Astrocyte of the hippocampus (primary cell): ENCODE results near the gene SAMD4A.
A peak's percentile ranks its signal among the peaks of the same experiment; 100 is the strongest.

Experiments used
- DNase-seq: peaks from one replicate; pipeline ENCODE4 v3.0.0; 2011; ENCODE audit warnings: low read depth, low spot score

SAMD4A gene

DNA sequence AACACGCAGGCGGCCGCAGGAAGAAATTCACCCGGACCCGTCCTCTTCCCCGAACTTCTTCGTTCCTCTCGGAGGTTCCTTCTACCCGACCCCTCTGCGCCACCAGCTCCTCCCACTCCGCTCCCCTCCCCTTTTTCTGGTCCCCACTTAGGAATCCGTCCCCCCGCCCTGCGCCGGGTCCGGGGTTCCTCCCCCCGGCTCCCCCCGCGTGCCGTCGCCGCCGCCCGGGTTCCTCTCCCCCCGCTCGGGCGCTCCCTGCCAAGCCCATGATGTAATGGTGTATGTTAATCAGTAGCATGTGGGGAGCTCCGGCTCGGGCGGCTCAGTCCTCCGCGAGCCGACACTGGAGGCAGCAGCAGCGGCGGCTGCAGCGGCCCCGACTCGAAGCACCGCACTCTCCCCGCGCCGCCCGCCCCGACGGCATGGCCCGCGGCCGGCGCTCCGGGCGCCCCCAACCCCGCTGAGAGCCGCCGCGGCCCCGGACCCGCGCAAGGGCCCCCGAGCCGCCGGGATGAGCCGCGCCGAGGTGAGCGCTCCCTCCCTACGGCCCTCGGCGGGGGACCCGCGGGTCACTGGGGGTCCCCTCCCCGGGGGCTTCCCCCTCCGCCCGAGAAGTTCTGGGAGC, 1.0 kb upstream of the SAMD4A start:
- DNase-seq = peak; percentile 98

DNA sequence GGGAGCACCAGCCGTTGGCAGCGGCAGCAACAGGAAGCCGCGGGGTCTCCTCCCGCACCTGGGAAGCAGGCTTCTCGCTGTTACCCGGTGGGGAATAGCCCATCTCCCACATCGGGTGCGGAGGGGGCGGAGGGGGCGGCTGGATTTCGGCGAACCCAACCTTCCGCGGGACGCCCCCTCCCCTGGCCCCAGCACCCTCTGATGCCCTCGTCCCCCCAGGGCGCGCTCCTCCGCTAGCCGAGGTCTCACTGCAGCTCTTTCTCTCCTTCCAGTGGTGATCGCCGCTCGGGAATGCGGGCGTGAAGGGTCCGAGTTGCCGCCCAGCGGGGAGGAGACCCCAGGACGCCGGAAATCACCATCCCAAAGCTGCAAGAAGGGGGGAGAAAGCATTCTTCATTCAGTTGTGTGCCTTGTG, 303 bp downstream of the SAMD4A start:
- peak; percentile 69 for DNase-seq

DNA sequence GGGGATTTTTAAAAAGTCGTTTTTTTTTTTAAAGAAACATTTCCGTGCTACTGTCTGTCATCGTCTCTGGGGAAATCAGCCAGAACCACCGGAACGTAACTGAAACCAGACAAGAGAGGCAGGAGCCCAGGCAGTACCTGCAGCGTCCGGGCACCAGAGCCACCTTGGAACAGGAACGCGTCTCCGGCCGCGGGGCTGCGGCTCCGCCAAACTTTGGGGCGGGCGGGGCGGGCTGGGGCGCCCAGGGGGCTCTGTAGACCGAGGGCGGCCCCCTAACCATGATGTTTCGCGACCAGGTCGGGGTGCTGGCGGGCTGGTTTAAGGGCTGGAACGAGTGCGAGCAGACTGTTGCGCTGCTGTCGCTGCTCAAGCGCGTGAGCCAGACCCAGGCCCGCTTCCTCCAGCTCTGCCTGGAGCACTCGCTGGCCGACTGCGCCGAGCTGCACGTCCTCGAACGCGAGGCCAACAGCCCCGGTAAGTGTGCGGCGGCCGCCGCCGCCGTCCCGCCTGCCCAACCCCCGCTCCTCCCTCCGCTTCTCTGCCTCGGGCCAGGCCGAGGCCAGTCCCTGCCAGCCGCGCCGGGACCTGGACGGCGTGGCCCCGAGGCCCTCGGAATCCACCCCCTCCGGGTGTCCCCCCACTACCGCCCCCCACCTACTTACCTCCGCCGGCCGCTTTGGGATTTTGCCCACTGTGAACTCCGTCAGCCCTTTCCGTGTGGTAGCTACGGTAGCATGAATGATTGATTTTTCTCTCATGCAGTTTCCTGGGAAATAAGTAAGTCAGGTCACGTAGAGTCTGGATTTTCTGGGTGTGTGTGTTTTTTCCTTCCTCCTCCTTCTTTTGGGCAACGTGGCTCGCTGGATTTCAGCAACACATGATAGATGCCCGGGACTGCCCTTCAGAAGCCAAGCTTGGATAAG, 972 bp downstream of the SAMD4A start:
- DNase-seq = peak; percentile 77

DNA sequence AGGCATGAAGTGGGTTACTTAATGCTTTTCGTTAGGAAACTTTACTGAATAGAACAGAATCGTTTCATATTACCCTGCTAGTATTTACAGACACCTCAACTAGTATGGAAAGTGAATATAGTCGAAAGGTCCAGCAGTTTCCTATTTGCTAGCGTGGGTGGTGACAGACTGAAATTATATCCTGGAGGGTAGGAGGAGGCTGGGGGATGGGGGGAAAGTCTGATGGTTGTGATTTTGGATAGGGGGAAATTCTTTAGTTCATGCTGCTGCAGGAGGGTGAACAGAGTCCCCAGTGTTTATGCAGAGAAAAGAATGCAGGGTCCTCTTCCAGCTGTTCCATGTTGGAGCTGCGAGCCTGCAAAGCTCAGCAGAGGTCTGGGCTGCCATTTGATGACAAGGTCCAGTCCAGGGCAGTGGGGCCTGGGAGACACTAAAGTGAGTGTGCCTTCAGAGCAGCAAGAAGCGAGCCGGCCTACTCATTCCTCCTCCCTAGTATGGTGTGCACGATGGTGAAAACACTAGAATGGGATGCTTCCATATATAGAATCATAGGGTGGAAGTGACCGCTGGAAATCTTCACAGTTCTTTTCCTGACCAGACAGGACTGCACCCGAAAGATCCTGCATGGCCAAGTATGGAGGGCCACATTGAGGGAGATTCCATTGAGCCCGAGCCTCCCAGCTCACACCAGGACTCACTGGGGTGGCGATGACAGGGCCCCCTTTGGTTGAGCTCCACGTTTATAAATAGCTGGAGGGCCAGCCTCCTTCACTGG, 2.1 kb downstream of the SAMD4A start:
- DNase-seq = peak; percentile 50

DNA sequence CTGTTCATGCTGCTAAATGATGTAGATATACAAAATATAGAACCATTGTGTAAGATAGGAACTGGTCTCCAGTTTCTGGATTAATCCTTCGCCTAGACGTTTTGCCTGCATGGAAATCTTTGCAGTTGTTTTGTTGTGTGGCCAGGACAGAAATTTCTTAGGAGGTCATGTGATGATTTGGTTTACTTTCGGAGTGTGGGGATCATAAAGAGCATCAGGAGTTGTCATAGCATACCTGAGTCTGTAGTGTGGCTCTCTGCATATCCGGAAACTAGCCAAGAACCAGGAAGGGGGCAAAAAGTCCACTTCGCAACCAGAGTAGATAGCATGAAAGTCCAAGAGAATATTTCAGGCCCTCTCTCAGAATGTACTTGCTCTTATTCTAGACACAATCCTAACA, 3.1 kb downstream of the SAMD4A start:
- peak; percentile 11 for DNase-seq

DNA sequence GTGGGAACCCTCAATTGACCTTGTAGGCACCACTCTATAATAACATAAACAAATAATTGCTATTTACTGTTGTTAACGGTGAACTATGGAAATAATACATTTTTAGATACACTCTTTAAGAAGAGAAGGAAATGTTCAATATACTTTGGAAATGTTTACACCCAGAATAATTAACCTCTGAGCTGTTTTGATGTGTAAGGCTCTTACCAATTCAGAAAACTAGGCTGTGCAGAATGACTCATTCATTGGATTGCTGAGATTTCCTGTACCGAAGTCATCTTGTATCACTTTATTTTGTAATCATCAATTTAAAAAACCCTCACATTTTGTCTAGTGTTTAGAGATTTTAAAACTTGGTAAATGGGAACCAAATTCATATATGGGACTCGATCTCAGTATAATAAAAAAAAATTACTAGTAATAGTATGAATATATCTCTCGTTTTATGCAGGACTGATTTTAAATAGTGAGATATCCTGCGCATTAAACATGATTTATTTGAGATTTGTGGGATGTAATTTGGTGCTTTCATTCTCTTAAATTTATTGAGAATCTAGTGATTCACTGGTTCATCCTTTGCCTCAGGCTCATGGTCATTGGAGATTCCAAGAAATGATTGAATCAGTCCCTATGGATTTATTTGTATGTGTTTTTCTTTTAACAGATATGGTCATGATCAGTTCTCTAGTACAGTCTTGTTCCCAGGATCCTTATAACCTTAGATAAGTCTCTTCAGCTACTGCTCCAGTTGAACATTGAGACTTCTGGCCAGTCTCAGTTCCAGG, 3.9 kb downstream of the SAMD4A start:
- peak; percentile 62 for DNase-seq

DNA sequence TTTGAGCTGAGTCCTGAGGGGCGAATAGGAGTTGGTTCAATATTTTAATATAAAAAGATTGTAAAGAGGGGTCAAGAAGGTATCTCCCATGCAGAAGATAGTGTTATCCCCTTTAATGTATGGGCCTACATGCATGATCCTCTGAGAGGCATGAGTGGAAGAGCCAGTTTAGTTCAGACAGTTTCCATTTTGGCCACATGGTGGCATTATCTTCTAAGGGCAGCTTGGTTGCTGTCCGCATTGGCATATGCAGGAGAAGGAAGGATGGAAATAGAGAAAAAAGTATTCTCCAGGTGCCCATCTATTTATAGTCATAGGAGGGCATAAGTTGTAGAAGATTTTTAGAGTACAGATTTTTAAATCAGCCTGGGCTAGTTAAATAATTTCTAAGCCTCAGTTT, 5.4 kb downstream of the SAMD4A start:
- no peak for DNase-seq

DNA sequence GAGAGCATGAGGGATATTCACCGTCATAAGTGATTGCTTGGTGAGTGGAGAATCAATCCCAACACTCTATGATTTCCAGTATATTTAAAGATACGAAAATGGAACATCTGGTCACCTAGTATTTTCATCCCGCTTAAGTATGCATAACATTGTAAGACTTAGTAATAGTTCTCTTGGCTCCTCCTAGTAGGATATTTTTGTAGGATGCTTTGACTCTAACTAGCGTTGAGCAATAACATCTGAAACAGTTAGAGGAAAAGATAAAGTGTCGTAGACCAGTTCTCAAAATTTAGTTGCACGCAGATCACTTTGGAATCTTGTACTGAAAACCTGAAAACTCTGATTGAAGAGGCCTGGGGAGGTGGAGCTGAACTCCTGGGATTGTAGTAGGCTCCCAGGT, 7.6 kb downstream of the SAMD4A start:
- DNase-seq = no peak

DNA sequence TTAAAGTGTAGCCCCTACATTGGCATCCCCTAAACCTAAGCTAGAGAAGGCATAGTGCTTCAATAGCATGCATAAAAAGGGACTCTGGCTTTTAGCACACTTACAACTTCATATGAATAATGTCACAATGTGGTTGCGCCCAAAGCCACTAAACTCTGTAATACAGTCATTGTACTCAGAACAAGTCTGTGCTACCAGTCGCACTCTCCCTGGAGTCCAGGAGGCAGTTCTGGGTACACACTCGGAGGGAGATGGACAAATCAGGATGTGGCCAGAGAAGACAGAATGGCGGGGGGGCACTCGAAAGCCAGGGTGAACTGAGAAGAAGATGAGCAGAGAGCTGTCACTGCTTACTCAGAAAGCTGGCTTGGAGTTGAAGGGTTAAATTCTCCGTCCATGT, 10.6 kb downstream of the SAMD4A start:
- DNase-seq = no peak

DNA sequence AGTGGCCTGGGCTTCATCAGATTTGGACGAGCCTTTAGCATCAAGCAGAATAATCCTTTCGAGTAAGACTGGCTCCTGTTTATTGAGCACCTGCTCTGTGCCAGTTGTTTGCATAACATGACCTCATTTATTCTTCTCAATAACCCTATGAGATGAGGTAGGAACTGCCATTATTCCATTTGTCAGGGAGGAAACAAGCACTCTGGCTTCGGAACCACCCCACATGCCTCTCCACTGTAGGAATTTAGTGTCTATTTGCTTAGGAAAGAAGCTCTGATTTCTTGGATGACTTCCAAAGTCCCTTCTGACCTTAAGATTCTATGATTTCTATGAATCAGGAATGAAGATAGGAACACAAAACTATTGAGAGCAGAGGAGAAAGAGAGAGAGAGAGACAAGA, 11.0 kb downstream of the SAMD4A start:
- DNase-seq = no peak

DNA sequence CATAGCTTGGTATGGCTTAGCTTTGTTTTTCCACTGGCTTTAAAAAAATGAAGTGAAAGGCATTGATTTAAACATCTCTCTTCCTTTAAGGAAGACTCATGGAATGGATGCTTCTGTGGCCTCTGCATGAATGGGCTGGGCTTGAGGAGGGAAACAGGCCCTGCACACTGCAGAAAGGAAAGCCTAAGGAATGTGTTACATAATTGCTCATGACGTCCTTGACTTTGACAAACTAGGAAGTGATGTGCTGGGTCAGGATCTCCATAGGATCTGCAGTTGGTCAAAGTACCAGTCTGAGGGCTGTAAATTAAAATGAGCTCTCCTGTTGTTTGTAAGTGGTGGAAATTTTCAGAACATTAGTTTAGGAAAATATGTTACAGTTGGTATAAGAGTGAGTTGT, 12.7 kb downstream of the SAMD4A start:
- DNase-seq = peak; percentile 49

DNA sequence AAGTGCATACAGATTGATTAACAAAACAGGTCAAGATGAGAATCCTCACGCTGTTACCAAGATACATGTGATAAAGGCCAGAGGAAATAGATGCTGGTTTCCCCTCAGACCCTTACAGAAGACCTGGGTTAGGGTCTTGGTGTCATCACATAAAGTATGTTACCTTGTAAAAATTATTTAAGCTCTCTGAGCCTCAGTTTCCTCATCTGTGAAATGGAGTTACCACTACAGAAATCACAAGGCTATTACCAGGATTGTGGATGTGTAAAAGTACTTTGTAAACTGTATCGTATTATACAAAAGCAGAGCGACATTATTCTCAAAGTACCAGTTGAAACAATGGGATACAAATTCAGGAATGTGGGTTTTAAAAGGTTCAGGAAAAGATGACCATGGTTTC, 14.0 kb downstream of the SAMD4A start:
- DNase-seq = no peak

DNA sequence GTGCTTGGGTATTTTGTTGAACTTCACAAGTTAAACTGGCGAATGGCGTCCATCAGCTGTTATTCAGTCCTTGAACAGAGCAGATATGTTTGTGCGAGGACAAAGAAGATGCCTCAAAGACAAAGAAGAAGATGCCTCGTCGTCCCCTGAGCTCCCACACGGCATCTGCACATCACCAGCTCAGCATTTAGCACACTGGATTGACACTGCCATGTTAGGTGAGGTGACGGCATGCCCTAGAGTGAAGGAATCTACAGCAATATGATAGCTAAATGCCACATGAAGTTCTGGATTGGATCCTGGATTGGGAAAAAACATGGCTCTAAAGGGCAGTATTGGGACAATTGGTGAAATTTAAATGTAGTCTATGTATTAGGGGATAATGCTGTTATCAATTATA, 15.4 kb downstream of the SAMD4A start:
- no peak for DNase-seq

DNA sequence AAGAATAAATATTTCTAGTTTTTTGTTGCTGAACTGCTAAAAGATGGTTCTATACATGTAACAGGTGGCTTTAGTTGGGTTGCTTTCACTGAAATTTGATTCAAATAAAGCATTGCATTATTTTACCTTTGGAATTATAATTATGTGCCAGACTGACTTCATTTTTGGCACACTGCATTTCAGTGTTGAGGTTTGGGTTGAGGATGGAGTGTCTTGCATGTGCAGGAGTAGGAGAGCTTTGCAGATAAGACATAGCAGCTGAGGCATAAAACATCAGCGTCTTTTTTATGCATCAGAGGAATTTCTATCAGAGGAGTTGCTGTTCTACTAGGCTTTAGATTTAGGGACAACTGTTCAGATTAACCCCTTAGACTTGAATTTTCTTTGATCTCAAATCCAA, 17.2 kb downstream of the SAMD4A start:
- DNase-seq = no peak

DNA sequence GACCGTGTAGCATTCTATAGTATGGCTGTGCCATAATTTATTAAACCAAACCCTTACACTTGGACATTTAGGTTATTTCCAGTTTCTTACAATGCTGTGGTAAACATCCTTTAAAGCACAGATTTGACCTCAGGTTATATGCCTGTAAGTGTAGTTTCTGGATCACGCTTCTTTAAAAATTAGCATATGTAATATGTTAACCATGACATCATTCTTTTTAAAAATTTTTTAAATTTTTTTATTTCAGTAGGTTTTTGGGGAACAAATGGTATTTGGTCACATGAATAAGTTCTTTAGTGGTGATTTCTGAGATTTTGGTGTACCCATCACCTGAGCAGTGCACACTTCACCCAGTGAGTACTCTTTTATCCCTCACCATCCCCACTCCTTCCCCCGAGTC, 18.3 kb downstream of the SAMD4A start:
- DNase-seq = no peak

DNA sequence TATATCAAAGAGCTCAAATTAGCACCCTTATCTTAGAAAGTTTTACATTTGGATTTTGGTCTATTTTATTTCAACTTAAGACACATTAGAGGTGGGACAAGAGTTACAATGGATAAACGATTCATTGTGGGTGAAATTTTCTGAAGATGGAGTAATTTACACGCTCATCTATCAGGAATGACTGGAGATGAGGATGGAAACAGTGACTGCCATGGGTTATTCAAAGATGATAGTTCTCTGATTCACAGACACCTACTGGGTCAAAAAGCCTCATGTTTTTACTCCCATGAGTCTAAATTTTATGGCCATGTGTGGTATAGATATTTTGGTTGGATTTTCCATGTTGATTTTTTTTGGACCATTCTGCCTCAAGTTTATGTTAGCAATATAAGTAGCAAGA, 22.1 kb downstream of the SAMD4A start:
- DNase-seq = no peak

DNA sequence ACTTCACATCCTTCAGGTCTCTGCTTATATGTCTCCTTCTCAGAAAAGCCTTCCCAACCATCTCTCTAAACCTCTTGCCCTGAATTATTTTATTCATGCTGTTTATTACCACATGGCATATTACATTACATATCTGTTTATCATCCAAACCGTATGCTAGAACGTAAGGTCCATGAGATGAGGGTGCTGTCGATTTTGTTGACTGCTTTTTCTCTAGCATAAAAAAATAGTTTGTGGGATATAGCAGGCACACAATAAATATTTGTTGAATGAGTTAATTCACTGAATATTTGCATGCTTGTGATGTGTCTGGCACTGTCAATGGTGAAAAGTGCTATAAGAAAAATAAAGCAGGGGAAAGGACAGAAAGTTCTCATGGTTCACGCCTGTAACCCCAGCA, 22.9 kb downstream of the SAMD4A start:
- no peak for DNase-seq

DNA sequence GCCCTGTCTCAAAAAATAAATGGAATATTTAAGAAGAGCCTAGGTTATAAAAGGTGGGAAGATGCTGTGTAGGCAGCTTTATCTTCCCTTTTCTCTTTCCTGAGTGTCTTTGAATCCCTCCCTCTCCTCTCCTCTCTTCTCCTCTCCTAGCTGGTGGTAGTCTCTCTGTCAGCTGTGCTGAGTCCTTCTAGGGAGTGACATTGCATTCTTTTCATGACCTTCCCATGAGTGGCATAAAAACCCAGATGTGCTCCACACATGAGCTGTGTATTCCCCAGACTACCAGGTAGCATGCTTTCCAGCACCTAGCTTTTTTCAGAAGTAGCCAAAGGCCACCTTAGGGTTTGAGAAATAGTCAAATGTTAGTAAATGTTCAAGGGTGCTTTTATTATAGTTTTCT, 23.6 kb downstream of the SAMD4A start:
- no peak for DNase-seq

DNA sequence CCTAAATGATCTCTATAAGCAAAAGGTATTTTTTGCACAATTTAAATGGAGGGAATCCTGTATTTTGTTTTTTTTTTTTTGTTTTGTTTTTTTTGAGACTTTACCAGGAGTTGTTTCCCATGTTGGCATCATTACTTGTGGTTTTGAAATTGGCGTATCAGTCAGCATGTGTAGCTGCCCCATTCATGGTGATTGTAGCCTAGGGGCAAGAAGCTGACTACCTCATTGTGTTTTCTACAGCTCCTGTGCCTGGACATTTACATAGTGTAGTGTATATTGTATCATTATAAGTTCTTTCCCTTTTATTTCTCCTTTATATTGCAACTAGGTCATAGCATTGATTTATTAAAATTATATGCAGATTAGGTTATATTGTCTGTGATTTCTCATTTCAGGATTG, 24.5 kb downstream of the SAMD4A start:
- peak; percentile 75 for DNase-seq

DNA sequence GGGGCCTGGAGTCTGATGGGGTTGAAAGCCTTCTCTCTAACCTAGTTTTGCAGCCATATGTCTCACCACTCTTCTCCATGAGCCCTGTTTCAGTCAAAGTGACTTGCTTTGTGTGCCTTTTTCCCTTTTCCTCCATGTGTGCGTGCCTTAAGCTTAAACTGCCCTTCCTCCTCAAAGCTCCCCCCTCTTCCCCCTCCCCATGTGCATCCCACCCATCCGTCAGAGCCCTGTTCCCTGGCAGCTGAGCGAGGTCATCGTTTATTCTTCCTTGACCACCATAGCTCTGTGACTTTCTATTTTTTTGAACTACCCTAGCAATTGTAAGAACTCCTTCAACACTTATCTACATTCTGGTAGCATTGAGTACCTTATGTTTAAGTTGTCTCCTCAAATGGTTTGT, 24.9 kb downstream of the SAMD4A start:
- no peak for DNase-seq

DNA sequence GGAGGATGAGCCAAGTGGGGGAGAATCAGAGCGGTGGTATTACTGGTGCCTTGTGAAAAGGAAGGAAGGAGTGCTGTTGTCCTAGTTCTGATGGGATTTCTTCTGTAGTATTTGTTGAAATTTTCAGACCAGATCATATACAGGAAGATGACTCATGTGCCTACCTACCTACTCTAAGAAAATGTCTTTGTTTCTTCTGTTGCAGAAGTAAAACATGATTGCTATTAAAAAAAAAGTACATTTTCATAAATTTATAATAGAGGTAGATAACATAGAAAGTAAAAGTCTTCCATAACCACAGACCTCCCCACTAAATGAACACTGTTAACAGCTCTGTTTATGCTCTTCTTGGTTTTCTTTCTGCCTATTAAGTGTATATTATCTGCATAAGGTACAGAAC, 26.9 kb downstream of the SAMD4A start:
- no peak for DNase-seq

DNA sequence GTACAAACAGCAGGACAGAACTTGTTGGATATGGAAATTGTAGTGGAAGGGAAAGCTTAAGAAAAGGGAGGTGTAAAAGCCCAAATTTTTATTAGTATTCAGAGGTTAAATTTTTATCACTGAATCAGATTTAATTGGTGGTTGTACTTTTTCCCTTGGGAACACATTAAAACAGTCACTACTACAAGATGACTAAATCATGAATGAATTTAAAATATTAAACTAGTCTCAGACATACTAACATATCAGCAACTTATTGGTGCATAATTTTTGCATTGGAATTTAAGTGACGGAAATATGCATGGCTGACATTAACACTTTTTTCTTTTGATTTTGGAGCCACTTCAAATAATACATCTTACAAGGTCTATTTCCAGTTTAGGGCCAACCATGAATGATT, 27.6 kb downstream of the SAMD4A start:
- DNase-seq = no peak
